ENCODE data around the gene AK5.

- TF ChIP-seq CTCF (IDR thresholded peaks at IDR 0.05; ENCODE audit: low read length) (no peak), EZH2 (optimal IDR thresholded peaks at IDR 0.05; ENCODE audit: low read depth, low read length) (no peak), EZH2phosphoT487 (IDR thresholded peaks at IDR 0.05; ENCODE audit: low read length) (no peak)
Observed at GRCh38 chr1:77467741-77468140, 185.9 kb downstream of the AK5 start.

Measured in MM.1S (cell line).